Activated CD4-positive, alpha-beta T cell treated with anti-CD3 and anti-CD28 coated beads, Interleukin-2, amount 10 ng/mL, durations not matched to agents 24 days and 14 days (primary cell): Measurements from ENCODE around the gene AMER3. TPM values are rescaled to one million over a fixed set of nuclear protein-coding genes. Genes with fewer than 3 reads are reported as not detected.
A peak's percentile ranks its signal among the peaks of the same experiment; 100 is the strongest.

Experiments
- DNase-seq: peaks from one replicate; pipeline ENCODE4 v3.0.0; 2022
- H3K27ac Mint-ChIP-seq: one replicate; pipeline ENCODE4 v1.8.0; 2022; ENCODE audit warnings: mild to moderate bottlenecking, mixed read lengths
- H3K27me3 Mint-ChIP-seq: one replicate; pipeline ENCODE4 v1.8.0; 2022; ENCODE audit warnings: mixed read lengths
- H3K36me3 Mint-ChIP-seq: one replicate; pipeline ENCODE4 v1.8.0; 2022; ENCODE audit warnings: low read depth, mild to moderate bottlenecking, mixed read lengths
- H3K4me1 Mint-ChIP-seq: one replicate; pipeline ENCODE4 v1.8.0; 2021; ENCODE audit warnings: mixed read lengths
- H3K4me3 Mint-ChIP-seq: one replicate; pipeline ENCODE4 v1.8.0; 2022; ENCODE audit warnings: mild to moderate bottlenecking, moderate library complexity, mixed read lengths
- H3K9me3 Mint-ChIP-seq: one replicate; pipeline ENCODE4 v1.8.0; 2021; ENCODE audit warnings: mixed read lengths
- intact Hi-C: fragments of 100-400 bp; cut with micrococcal nuclease; formaldehyde crosslinking; loops from one replicate; pipeline ENCODE4 v1.15.1; 2023
- total RNA-seq: library from RNA; stranded (reverse); gene quantifications from 2 replicates; pipeline ENCODE4 v1.2.3, GENCODE V29; 2022

AMER3 gene
- total RNA-seq, 1 donor from 2014 or later = not detected

- H3K9me3 Mint-ChIP-seq = no peaks in the 10 kb centered on the region
- no peaks in the 10 kb centered on the region for H3K36me3 Mint-ChIP-seq
- no peak overlapping the region for H3K4me3 Mint-ChIP-seq
- no peak for DNase-seq
- H3K4me1 Mint-ChIP-seq = no peaks in the 10 kb centered on the region
- intact Hi-C loops = no loop called here
- no peak overlapping the region for H3K27ac Mint-ChIP-seq
- peaks cover 10% of the 10 kb centered on the region for H3K27me3 Mint-ChIP-seq
These were observed 21.2 kb downstream of the AMER3 start for GRCh38 chr2:130776550-130776949.

- no peaks in the 10 kb centered on the region for H3K36me3 Mint-ChIP-seq
- no peaks in the 10 kb centered on the region for H3K4me1 Mint-ChIP-seq
- intact Hi-C loops = no loop called here
- peaks cover 11% of the 10 kb centered on the region for H3K27me3 Mint-ChIP-seq
- no peak for DNase-seq
- H3K27ac Mint-ChIP-seq = no peak overlapping the region
- H3K4me3 Mint-ChIP-seq = no peak overlapping the region
- no peaks in the 10 kb centered on the region for H3K9me3 Mint-ChIP-seq
These were observed 23.4 kb downstream of the AMER3 start for GRCh38 chr2:130778781-130779180.

GRCh38 chr2:130785466-130786055, 30.2 kb downstream of the AMER3 start:
- Mint-ChIP-seq H3K27me3 (peaks cover 11% of the 10 kb centered on the region), H3K27ac (no peak overlapping the region), H3K9me3 (no peaks in the 10 kb centered on the region), H3K4me3 (no peak overlapping the region), H3K4me1 (no peaks in the 10 kb centered on the region), H3K36me3 (no peaks in the 10 kb centered on the region)
- intact Hi-C loops = no loop called here
- DNase-seq = no peak

- H3K27ac Mint-ChIP-seq = no peak overlapping the region
- no peaks in the 10 kb centered on the region for H3K36me3 Mint-ChIP-seq
- intact Hi-C loops = no loop called here
- DNase-seq = no peak
- peaks cover 10% of the 10 kb centered on the region for H3K27me3 Mint-ChIP-seq
- no peaks in the 10 kb centered on the region for H3K4me1 Mint-ChIP-seq
- H3K9me3 Mint-ChIP-seq = no peaks in the 10 kb centered on the region
- no peak overlapping the region for H3K4me3 Mint-ChIP-seq
These were observed 30.7 kb downstream of the AMER3 start for GRCh38 chr2:130786076-130786475.

GRCh38 chr2:130787841-130788240, 32.5 kb downstream of the AMER3 start:
- no peak overlapping the region for H3K27ac Mint-ChIP-seq
- intact Hi-C loops = no loop called here
- peaks cover 14% of the 10 kb centered on the region for H3K27me3 Mint-ChIP-seq
- H3K36me3 Mint-ChIP-seq = no peaks in the 10 kb centered on the region
- DNase-seq = no peak
- H3K4me1 Mint-ChIP-seq = no peaks in the 10 kb centered on the region
- no peak overlapping the region for H3K4me3 Mint-ChIP-seq
- no peaks in the 10 kb centered on the region for H3K9me3 Mint-ChIP-seq

GRCh38 chr2:130790312-130790711, 35.0 kb downstream of the AMER3 start:
- H3K36me3 Mint-ChIP-seq = no peaks in the 10 kb centered on the region
- H3K9me3 Mint-ChIP-seq = no peaks in the 10 kb centered on the region
- H3K27me3 Mint-ChIP-seq = peaks cover 17% of the 10 kb centered on the region
- no peak overlapping the region for H3K27ac Mint-ChIP-seq
- H3K4me1 Mint-ChIP-seq = no peaks in the 10 kb centered on the region
- intact Hi-C loops = loop anchor here (10.0 kb wide), 1 partner anchor 314 kb away; the partner anchor contains the start of gene PLEKHB2
- DNase-seq = no peak
- no peak overlapping the region for H3K4me3 Mint-ChIP-seq

GRCh38 chr2:130790804-130791616, 35.7 kb downstream of the AMER3 start:
- Mint-ChIP-seq H3K4me1 (no peaks in the 10 kb centered on the region), H3K4me3 (no peak overlapping the region), H3K9me3 (no peaks in the 10 kb centered on the region), H3K36me3 (no peaks in the 10 kb centered on the region), H3K27ac (no peak overlapping the region), H3K27me3 (peaks cover 20% of the 10 kb centered on the region)
- intact Hi-C loops = loop anchor here (10.0 kb wide), 1 partner anchor 314 kb away; the partner anchor contains the start of gene PLEKHB2
- no peak for DNase-seq

- Mint-ChIP-seq H3K36me3 (no peaks in the 10 kb centered on the region), H3K27ac (no peak overlapping the region), H3K4me3 (no peak overlapping the region), H3K9me3 (no peaks in the 10 kb centered on the region), H3K27me3 (peaks cover 20% of the 10 kb centered on the region), H3K4me1 (no peaks in the 10 kb centered on the region)
- intact Hi-C loops = loop anchor here (10.0 kb wide), 1 partner anchor 313 kb away; the partner anchor contains the start of gene PLEKHB2
- DNase-seq = no peak
These were observed 36.2 kb downstream of the AMER3 start for GRCh38 chr2:130791617-130791939.

GRCh38 chr2:130795431-130795830, 40.1 kb downstream of the AMER3 start:
- no peak overlapping the region for H3K27ac Mint-ChIP-seq
- peaks cover 25% of the 10 kb centered on the region for H3K27me3 Mint-ChIP-seq
- peaks cover 5% of the 10 kb centered on the region for H3K4me1 Mint-ChIP-seq
- H3K9me3 Mint-ChIP-seq = no peaks in the 10 kb centered on the region
- intact Hi-C loops = loop anchor here (5.0 to 10.0 kb wide), 2 partner anchors 172 to 309 kb away; partner anchors contain the start of gene PLEKHB2
- no peak for DNase-seq
- no peaks in the 10 kb centered on the region for H3K36me3 Mint-ChIP-seq
- no peak overlapping the region for H3K4me3 Mint-ChIP-seq

- Mint-ChIP-seq H3K9me3 (no peaks in the 10 kb centered on the region), H3K36me3 (no peaks in the 10 kb centered on the region), H3K27me3 (peaks cover 25% of the 10 kb centered on the region), H3K27ac (no peak overlapping the region), H3K4me3 (no peak overlapping the region), H3K4me1 (peaks cover 5% of the 10 kb centered on the region)
- DNase-seq = no peak
- intact Hi-C loops = loop anchor here (5.0 to 10.0 kb wide), 2 partner anchors 171 to 309 kb away; partner anchors contain the start of gene PLEKHB2
These were observed 41.0 kb downstream of the AMER3 start for GRCh38 chr2:130796290-130796689.

GRCh38 chr2:130797493-130798435, 42.4 kb downstream of the AMER3 start:
- H3K4me3 Mint-ChIP-seq = peak overlapping the region; percentile 69

GRCh38 chr2:130798472-130799218, 43.3 kb downstream of the AMER3 start:
- Mint-ChIP-seq H3K4me3 (peak overlapping the region; percentile 69), H3K9me3 (no peaks in the 10 kb centered on the region), H3K4me1 (peaks cover 5% of the 10 kb centered on the region), H3K27me3 (peaks cover 15% of the 10 kb centered on the region), H3K36me3 (no peaks in the 10 kb centered on the region), H3K27ac (no peak overlapping the region)
- intact Hi-C loops = loop anchor here (1.0 to 10.0 kb wide), 5 partner anchors 26 to 306 kb away; partner anchors contain the start of gene PLEKHB2
- DNase-seq = no peak

More at GRCh38 chr2:130797493-130798435, 42.4 kb downstream of the AMER3 start:
- DNase-seq = peak; percentile 97
- Mint-ChIP-seq H3K27ac (peak overlapping the region; percentile 20), H3K27me3 (peaks cover 20% of the 10 kb centered on the region), H3K36me3 (no peaks in the 10 kb centered on the region), H3K9me3 (no peaks in the 10 kb centered on the region), H3K4me1 (peaks cover 5% of the 10 kb centered on the region)
- intact Hi-C loops = loop anchor here (1.0 to 10.0 kb wide), 6 partner anchors 27 to 307 kb away; partner anchors contain the start of gene PLEKHB2

- Mint-ChIP-seq H3K9me3 (no peaks in the 10 kb centered on the region), H3K27me3 (peaks cover 13% of the 10 kb centered on the region), H3K4me3 (no peak overlapping the region), H3K36me3 (no peaks in the 10 kb centered on the region), H3K4me1 (peaks cover 5% of the 10 kb centered on the region), H3K27ac (no peak overlapping the region)
- intact Hi-C loops = loop anchor here (5.0 to 10.0 kb wide), 2 partner anchors 168 to 306 kb away; partner anchors contain the start of gene PLEKHB2
- DNase-seq = no peak
These were observed 44.0 kb downstream of the AMER3 start for GRCh38 chr2:130799295-130799694.
